Neural cell (in vitro differentiated cells): ENCODE measurements around the gene TRPM5. TPM values are rescaled to one million over a fixed set of nuclear protein-coding genes. Genes with fewer than 3 reads are reported as not detected.

Source experiments
- H2AFZ ChIP-seq: fragments of 200-600, 300-800 bp; sonication (generic), shearing (Covaris generic); 2 replicates; pipeline ENCODE4 v1.6.0; 2014; ENCODE audit warnings: low read depth, mild to moderate bottlenecking, antibody characterized with exemption, low read length, moderate library complexity
- H3F3A ChIP-seq: fragments of 200-600 bp; shearing (Covaris generic); 2 replicates; pipeline ENCODE4 v1.6.1; 2016; ENCODE audit warnings: mild to moderate bottlenecking, moderate library complexity, mixed read lengths, antibody characterized with exemption, low read length; ENCODE audit not compliant: insufficient read depth, poor library complexity, severe bottlenecking
- H3K27ac ChIP-seq: fragments of 200-600, 300-800 bp; sonication (generic), shearing (Covaris generic); 2 replicates; pipeline ENCODE4 v1.5.1; 2014; ENCODE audit warnings: mild to moderate bottlenecking, low read length, moderate library complexity
- H3K27me3 ChIP-seq: fragments of 300-800, 200-600 bp; sonication (generic), shearing (Covaris generic); 2 replicates; pipeline ENCODE4 v1.6.0; 2014; ENCODE audit warnings: mild to moderate bottlenecking, low read depth, low read length, moderate library complexity; ENCODE audit not compliant: insufficient read depth
- H3K36me3 ChIP-seq: fragments of 300-800, 200-600 bp; sonication (generic), shearing (Covaris generic); 2 replicates; pipeline ENCODE4 v1.5.1; 2014; ENCODE audit warnings: mild to moderate bottlenecking, antibody characterized with exemption, low read length, moderate library complexity; ENCODE audit not compliant: insufficient read depth
- H3K4me2 ChIP-seq: fragments of 300-800, 200-600 bp; sonication (generic), shearing (Covaris generic); 2 replicates; pipeline ENCODE4 v1.6.0; 2014; ENCODE audit warnings: mild to moderate bottlenecking, low read length
- H3K4me3 ChIP-seq: fragments of 300-800, 200-600 bp; sonication (generic), shearing (Covaris generic); 2 replicates; pipeline ENCODE4 v1.5.1; 2014; ENCODE audit warnings: mild to moderate bottlenecking, low read length, moderate library complexity
- H3K79me2 ChIP-seq: fragments of 200-600 bp; shearing (Covaris generic); replicated peaks from 2 replicates; pipeline ENCODE4 v1.6.0; 2014; ENCODE audit warnings: mild to moderate bottlenecking, low read length, moderate library complexity; ENCODE audit not compliant: insufficient read depth
- H3K9ac ChIP-seq: fragments of 300-800, 200-600 bp; sonication (generic), shearing (Covaris generic); 2 replicates; pipeline ENCODE4 v1.6.1; 2016; ENCODE audit warnings: mild to moderate bottlenecking, low read length, mixed read lengths
- H3K9me2 ChIP-seq: fragments of 200-600 bp; shearing (Covaris generic); 2 replicates; pipeline ENCODE4 v1.6.1; 2016; ENCODE audit warnings: mild to moderate bottlenecking, low read length, mixed read lengths; ENCODE audit not compliant: insufficient read depth
- H3K9me3 ChIP-seq: fragments of 200-600, 300-800 bp; sonication (generic), shearing (Covaris generic); 2 replicates; pipeline ENCODE4 v1.6.1; 2016; ENCODE audit warnings: mild to moderate bottlenecking, mixed run types, low read length, moderate library complexity, mixed read lengths
- H4K20me1 ChIP-seq: fragments of 200-600 bp; shearing (Covaris generic); 2 replicates; pipeline ENCODE4 v1.6.1; 2016; ENCODE audit warnings: mild to moderate bottlenecking, mixed run types; ENCODE audit not compliant: insufficient read depth
- CTCF ChIP-seq: fragments of 450-650 bp; IDR thresholded peaks from 2 replicates; pipeline ENCODE4 v1.5.1; 2014; ENCODE audit warnings: antibody characterized with exemption, mild to moderate bottlenecking, moderate library complexity; ENCODE audit not compliant: poor library complexity, severe bottlenecking
- EZH2 ChIP-seq: fragments of 200-600, 300-800 bp; shearing (Covaris generic), sonication (generic); IDR thresholded peaks from 2 replicates; pipeline ENCODE4 v1.6.1; 2014; ENCODE audit warnings: antibody characterized with exemption, low read length, borderline replicate concordance, mild to moderate bottlenecking; ENCODE audit not compliant: insufficient read depth, poor library complexity, severe bottlenecking
- MXI1 ChIP-seq: fragments of 450-650 bp; conservative IDR thresholded peaks from 2 replicates; pipeline ENCODE4 v1.6.1; 2014; ENCODE audit warnings: antibody characterized with exemption, mild to moderate bottlenecking; ENCODE audit not compliant: poor library complexity, severe bottlenecking
- POLR2AphosphoS5 ChIP-seq: IDR thresholded peaks from 2 replicates; pipeline ENCODE4 v1.6.1; 2012
- RAD21 ChIP-seq: fragments of 450-650 bp; conservative IDR thresholded peaks from 2 replicates; pipeline ENCODE4 v1.6.1; 2014; ENCODE audit warnings: antibody characterized with exemption, mild to moderate bottlenecking, moderate library complexity
- REST ChIP-seq: IDR thresholded peaks from 2 replicates; pipeline ENCODE4 v1.6.1; 2012; ENCODE audit warnings: borderline replicate concordance
- SMC3 ChIP-seq: fragments of 450-650 bp; conservative IDR thresholded peaks from 2 replicates; pipeline ENCODE4 v1.6.1; 2014; ENCODE audit warnings: antibody characterized with exemption, mild to moderate bottlenecking, moderate library complexity; ENCODE audit not compliant: poor library complexity
- TAF1 ChIP-seq: IDR thresholded peaks from 2 replicates; pipeline ENCODE4 v1.6.1; 2012; ENCODE audit warnings: low read depth
- polyA plus RNA-seq: library from polyadenylated mRNA; depleted of rRNA; stranded (reverse); fragments of >200 nt; gene quantifications from 2 replicates; pipeline ENCODE4 v1.2.3, GENCODE V29; 2014

The TRPM5 gene
- polyA plus RNA-seq, 1 donor from 2014 or later: not detected

- Histone ChIP-seq H3K27me3 (peaks cover 6% of the 10 kb centered on the region), H3K4me2 (no peak overlapping the region), H3K9me3 (peaks cover 2% of the 10 kb centered on the region), H3K27ac (no peak overlapping the region), H3F3A (no peaks in the 10 kb centered on the region), H3K9me2 (no peaks in the 10 kb centered on the region), H3K4me3 (no peak overlapping the region), H2AFZ (no peak overlapping the region), H3K9ac (no peak overlapping the region), H3K36me3 (no peaks in the 10 kb centered on the region), H3K79me2 (no peaks in the 10 kb centered on the region), H4K20me1 (no peaks in the 10 kb centered on the region)
- no peak for TF ChIP-seq RAD21
- no peak for TF ChIP-seq EZH2
- TF ChIP-seq TAF1: no peak
- TF ChIP-seq REST: no peak
- TF ChIP-seq CTCF: no peak
Observed at GRCh38 chr11:2437516-2437915, 6.8 kb downstream of the TRPM5 start.

GRCh38 chr11:2436521-2437031, 7.7 kb downstream of the TRPM5 start:
- TF ChIP-seq POLR2AphosphoS5 (no peak), CTCF (no peak), EZH2 (no peak)
- H4K20me1 ChIP-seq: no peaks in the 10 kb centered on the region
- H2AFZ ChIP-seq: no peak overlapping the region
- H3K27me3 ChIP-seq: no peaks in the 10 kb centered on the region
- H3K79me2 ChIP-seq: no peaks in the 10 kb centered on the region
- no peak overlapping the region for H3K9ac ChIP-seq
- H3K27ac ChIP-seq: no peak overlapping the region
- H3K4me2 ChIP-seq: no peak overlapping the region
- no peak overlapping the region for H3K4me3 ChIP-seq
- H3K36me3 ChIP-seq: no peaks in the 10 kb centered on the region
- no peaks in the 10 kb centered on the region for H3K9me2 ChIP-seq
- H3F3A ChIP-seq: no peaks in the 10 kb centered on the region
- H3K9me3 ChIP-seq: no peaks in the 10 kb centered on the region

- no peak overlapping the region for H3K4me3 ChIP-seq
- no peak overlapping the region for H3K4me2 ChIP-seq
- H4K20me1 ChIP-seq: no peaks in the 10 kb centered on the region
- no peaks in the 10 kb centered on the region for H3K9me3 ChIP-seq
- no peaks in the 10 kb centered on the region for H3K9me2 ChIP-seq
- no peaks in the 10 kb centered on the region for H3K79me2 ChIP-seq
- no peaks in the 10 kb centered on the region for H3K27me3 ChIP-seq
- H2AFZ ChIP-seq: no peak overlapping the region
- H3K9ac ChIP-seq: no peak overlapping the region
- H3K36me3 ChIP-seq: no peaks in the 10 kb centered on the region
- H3K27ac ChIP-seq: no peak overlapping the region
- no peaks in the 10 kb centered on the region for H3F3A ChIP-seq
- TF ChIP-seq REST: no peak
- TF ChIP-seq MXI1: no peak
- TF ChIP-seq TAF1: no peak
- TF ChIP-seq SMC3: no peak
- TF ChIP-seq EZH2: no peak
- TF ChIP-seq CTCF: no peak
Observed at GRCh38 chr11:2436013-2436520, 8.2 kb downstream of the TRPM5 start.
